ENCODE results near the gene TNS1. TPM values are rescaled to one million over a fixed set of nuclear protein-coding genes. Genes with fewer than 3 reads are reported as not detected.
A peak's percentile ranks its signal among the peaks of the same experiment; 100 is the strongest.

Gene TNS1
- total RNA-seq, 4 donors from 2014 or later, result 169 to 316 (median 229) TPM

GRCh38 chr2:217953011-217953481 lies 49.7 kb downstream of the TNS1 start:
- DNase-seq, result peak; percentile 89
- Histone ChIP-seq H3K4me3 (replicated peaks in 1 of 3) (no peak overlapping the region), H3K4me1 (peaks cover 68 to 91% of the 10 kb centered on the region in 2 donors), H3K36me3 (no peaks in the 10 kb centered on the region), H3K27me3 (no peaks in the 10 kb centered on the region), H3K27ac (peak overlapping the region; percentile 90 to 100 (median 93)), H3K9me3 (no peaks in the 10 kb centered on the region)
- no peak for TF ChIP-seq POLR2A (IDR thresholded peaks at IDR 0.05)
- 55 to 61% methylated on average over 7 of the region's 7 CpGs for WGBS, 2 donors
- intact Hi-C loops (cut with DNase I), result no loop called here

- Histone ChIP-seq H3K9me3 (no peaks in the 10 kb centered on the region), H3K27ac (peak overlapping the region; percentile 90 to 100 (median 93)), H3K4me1 (peaks cover 72 to 97% of the 10 kb centered on the region in 2 donors), H3K4me3 (replicated peaks in 1 of 3) (no peak overlapping the region), H3K36me3 (no peaks in the 10 kb centered on the region), H3K27me3 (no peaks in the 10 kb centered on the region)
- peak in 1 of 2 donors; percentile 20 for DNase-seq
- 83% methylated on average over 7 of the region's 7 CpGs for WGBS, 2 donors
- TF ChIP-seq, protein P1, sequence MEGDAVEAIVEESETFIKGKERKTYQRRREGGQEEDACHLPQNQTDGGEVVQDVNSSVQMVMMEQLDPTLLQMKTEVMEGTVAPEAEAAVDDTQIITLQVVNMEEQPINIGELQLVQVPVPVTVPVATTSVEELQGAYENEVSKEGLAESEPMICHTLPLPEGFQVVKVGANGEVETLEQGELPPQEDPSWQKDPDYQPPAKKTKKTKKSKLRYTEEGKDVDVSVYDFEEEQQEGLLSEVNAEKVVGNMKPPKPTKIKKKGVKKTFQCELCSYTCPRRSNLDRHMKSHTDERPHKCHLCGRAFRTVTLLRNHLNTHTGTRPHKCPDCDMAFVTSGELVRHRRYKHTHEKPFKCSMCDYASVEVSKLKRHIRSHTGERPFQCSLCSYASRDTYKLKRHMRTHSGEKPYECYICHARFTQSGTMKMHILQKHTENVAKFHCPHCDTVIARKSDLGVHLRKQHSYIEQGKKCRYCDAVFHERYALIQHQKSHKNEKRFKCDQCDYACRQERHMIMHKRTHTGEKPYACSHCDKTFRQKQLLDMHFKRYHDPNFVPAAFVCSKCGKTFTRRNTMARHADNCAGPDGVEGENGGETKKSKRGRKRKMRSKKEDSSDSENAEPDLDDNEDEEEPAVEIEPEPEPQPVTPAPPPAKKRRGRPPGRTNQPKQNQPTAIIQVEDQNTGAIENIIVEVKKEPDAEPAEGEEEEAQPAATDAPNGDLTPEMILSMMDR (IDR thresholded peaks at IDR 0.05), result no peak
- no peak for TF ChIP-seq POLR2A (IDR thresholded peaks at IDR 0.05)
- intact Hi-C loops (cut with DNase I), result no loop called here
These were observed 50.4 kb downstream of the TNS1 start for GRCh38 chr2:217952409-217952808.

DNA sequence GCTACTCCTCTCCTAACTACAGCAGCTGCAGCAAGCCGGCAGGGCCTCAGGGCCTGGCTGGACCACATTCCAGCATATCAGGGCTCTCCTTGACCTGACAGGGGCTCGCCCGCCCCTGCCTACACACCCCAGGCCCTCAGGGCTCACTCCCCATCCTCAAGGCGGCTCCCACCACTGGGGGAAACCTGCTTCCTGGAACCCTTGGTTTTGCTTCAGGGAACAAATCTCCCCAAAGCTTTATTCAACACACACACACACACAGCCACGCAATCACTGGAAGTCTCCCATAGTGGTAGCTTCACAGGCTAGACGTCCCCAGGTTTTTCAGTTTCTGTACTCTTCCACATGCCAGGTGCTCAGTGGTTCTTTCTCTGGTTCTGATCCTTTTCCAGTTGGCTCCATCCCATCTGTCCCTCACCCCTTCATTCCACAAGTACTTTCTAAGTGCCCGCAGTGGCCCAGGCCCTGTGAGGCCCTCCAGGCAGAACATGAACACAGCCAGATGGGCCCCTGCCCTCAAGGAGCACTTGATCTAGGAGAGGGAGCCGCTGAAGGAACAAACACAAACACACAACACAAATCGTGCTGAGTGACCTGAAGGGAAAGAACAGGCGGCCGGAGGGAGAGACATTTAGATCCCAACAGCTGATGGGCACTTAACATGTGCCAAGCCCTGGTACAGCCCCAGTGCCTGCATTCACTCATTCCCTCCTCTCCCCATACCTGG lies 51.1 kb downstream of the TNS1 start:
- Histone ChIP-seq H3K27ac (peak overlapping the region; percentile 90 to 100 (median 93)), H3K4me3 (replicated peaks in 1 of 3) (no peak overlapping the region), H3K27me3 (no peaks in the 10 kb centered on the region), H3K36me3 (no peaks in the 10 kb centered on the region), H3K4me1 (peaks cover 72 to 98% of the 10 kb centered on the region in 2 donors), H3K9me3 (no peaks in the 10 kb centered on the region)
- WGBS, 2 donors, result 43 to 51% methylated on average over 10 to 11 of the region's 11 CpGs
- DNase-seq, result peak; percentile 89 to 91
- intact Hi-C loops (cut with DNase I), result no loop called here
- TF ChIP-seq, protein P1 (IDR thresholded peaks at IDR 0.05), result peak in 1 of 6 experiments; percentile 11
- peak in 1 of 2 donors; percentile 37 for TF ChIP-seq POLR2A (IDR thresholded peaks at IDR 0.05)

DNA sequence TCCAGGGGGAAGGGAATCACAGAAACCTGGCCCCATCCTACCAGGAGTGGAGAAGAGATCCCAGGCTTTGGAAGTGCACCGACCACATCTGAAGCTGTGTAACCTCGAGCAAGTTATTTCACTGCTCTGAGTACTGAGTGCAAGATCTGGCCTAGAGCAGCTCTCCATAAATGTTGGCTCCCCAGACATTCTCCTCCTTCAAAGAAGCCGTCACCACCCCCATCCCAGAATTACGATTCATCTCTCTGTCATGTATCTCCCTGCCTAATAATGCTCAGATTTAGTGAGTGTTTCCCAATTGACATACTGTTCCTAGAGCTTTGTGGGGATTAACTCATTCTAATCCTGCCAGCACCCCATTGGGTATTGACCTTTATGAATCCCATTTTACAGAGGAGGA lies 51.7 kb downstream of the TNS1 start:
- H3K27ac ChIP-seq, result peak overlapping the region; percentile 90 to 100 (median 93)
- peaks cover 69 to 92% of the 10 kb centered on the region in 2 donors for H3K4me1 ChIP-seq
- no peak overlapping the region for H3K4me3 ChIP-seq (replicated peaks in 1 of 3)

DNA sequence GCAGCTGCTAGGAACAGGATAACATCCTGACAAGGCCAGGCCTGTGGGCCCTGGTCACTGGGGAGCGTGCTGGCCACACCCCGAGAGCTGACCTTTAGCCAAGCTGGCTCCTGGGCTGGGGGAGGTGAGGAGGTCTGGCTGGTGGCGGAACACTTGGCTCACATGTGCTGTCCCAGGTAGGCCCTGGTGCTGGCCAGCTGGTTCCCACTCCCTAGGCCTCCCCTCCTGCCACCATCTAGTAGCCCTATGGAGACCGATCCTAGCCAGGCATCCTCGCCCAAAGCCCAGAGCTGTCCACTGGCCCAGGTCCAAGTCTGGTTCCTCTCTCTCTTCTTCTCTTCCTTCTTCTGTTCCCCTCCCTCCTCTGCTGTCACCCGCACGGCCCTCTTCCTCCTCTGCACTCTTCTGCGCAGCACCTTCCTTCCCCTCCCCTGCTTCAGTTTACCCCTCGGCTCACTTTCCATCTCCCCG lies 52.4 kb downstream of the TNS1 start:
- Histone ChIP-seq H3K4me1 (peaks cover 63 to 86% of the 10 kb centered on the region in 2 donors), H3K4me3 (replicated peaks in 1 of 3) (no peak overlapping the region)
- peak; percentile 41 to 42 for DNase-seq

More for the DNA sequence above, 51.7 kb downstream of the TNS1 start:
- WGBS, 2 donors, result 74 to 76% methylated on average over 3 to 4 of the region's 4 CpGs
- DNase-seq, result peak in 1 of 2 donors; percentile 2
- H3K36me3 ChIP-seq, result no peaks in the 10 kb centered on the region
- no peaks in the 10 kb centered on the region for H3K9me3 ChIP-seq
- no peaks in the 10 kb centered on the region for H3K27me3 ChIP-seq
- intact Hi-C loops (cut with DNase I), result no loop called here
- TF ChIP-seq POLR2A (IDR thresholded peaks at IDR 0.05), result no peak
- TF ChIP-seq, protein P1 (IDR thresholded peaks at IDR 0.05), result no peak

More for the DNA sequence above, 52.4 kb downstream of the TNS1 start:
- peak overlapping the region; percentile 90 to 100 (median 93) for H3K27ac ChIP-seq
- 76 to 85% methylated on average over 7 to 9 of the region's 10 CpGs for WGBS, 2 donors
- H3K27me3 ChIP-seq, result no peaks in the 10 kb centered on the region
- intact Hi-C loops (cut with DNase I), result no loop called here
- H3K36me3 ChIP-seq, result no peaks in the 10 kb centered on the region
- TF ChIP-seq, protein P1 (IDR thresholded peaks at IDR 0.05), result no peak
- TF ChIP-seq POLR2A (IDR thresholded peaks at IDR 0.05), result no peak
- H3K9me3 ChIP-seq, result no peaks in the 10 kb centered on the region

Measured in thyroid gland (tissue), 4 donors.